ENCODE data around the gene HFE.
"Not testable (repeated sequence)": the region's sequence is repeated elsewhere in the genome, so short reads cannot be mapped to it uniquely, and the experiment has no call there.

- not testable (repeated sequence) for TF ChIP-seq CTCF (IDR thresholded peaks at IDR 0.05; ENCODE audit: insufficient read depth, low read length, poor library complexity, severe bottlenecking); EZH2phosphoT487 (conservative IDR thresholded peaks at IDR 0.05; ENCODE audit: low read length)
Measured at GRCh38 chr6:26052762-26053250, 34.4 kb upstream of the HFE start.

Measured in SU-DHL-6 (cell line).